SK-N-SH (cell line): ENCODE data around the gene RAB1B. TPM values are rescaled to one million over a fixed set of nuclear protein-coding genes. Genes with fewer than 3 reads are reported as not detected.

ENCODE experiments used
- CTCF ChIA-PET: fragments of 300-600, 350-600 bp; formaldehyde crosslinking; extraction: SDS; loops from one replicate; lab custom pipeline; 2021; lab: Yijun Ruan, JAX
- POLR2A ChIA-PET: fragments of 350-600 bp; sonication (Branson Sonifier 250); formaldehyde crosslinking; extraction: SDS; loops from one replicate; lab custom pipeline; 2020; ENCODE audit warnings: antibody characterized with exemption, inconsistent platforms; lab: Yijun Ruan, JAX
- DNase-seq: peaks from one replicate; pipeline ENCODE4 v3.0.0; 2012
- H2AFZ ChIP-seq: fragments of 200-600 bp; sonication (generic); 2 replicates; pipeline ENCODE4 v1.8.1; 2016; ENCODE audit warnings: antibody characterized with exemption, mild to moderate bottlenecking, low read depth
- H3F3A ChIP-seq: fragments of 200-600 bp; sonication (generic); replicated peaks from 2 replicates; pipeline ENCODE3; 2016; ENCODE audit warnings: antibody characterized with exemption, mild to moderate bottlenecking; ENCODE audit not compliant: insufficient read depth
- H3K27ac ChIP-seq, 2 experiments: fragments of 200-500 bp in 1 of 2; fragments of 200-600 bp in 1 of 2; sonication (Bioruptor generic) in 1 of 2; sonication (generic), shearing (Covaris generic) in 1 of 2; 2 replicates each; pipeline versions ENCODE4 v1.5.1 to v1.6.1; 2014 to 2016; ENCODE audit warnings: low read depth in 2 of 2, inconsistent platforms in 1 of 2, low read length in 1 of 2, mild to moderate bottlenecking in 1 of 2, mixed read lengths in 1 of 2
- H3K27me3 ChIP-seq: fragments of 200-600 bp; sonication (generic), shearing (Covaris generic); 2 replicates; pipeline ENCODE4 v1.6.1; 2016; ENCODE audit warnings: mixed run types; ENCODE audit not compliant: insufficient read depth
- H3K36me3 ChIP-seq, 2 experiments: fragments of 200-500 bp in 1 of 2; fragments of 200-600 bp in 1 of 2; sonication (Bioruptor generic) in 1 of 2; sonication (generic) in 1 of 2; replicated peaks in 1 of 2; 2 replicates each; pipeline versions ENCODE3 to v1.5.1; 2014 to 2016; ENCODE audit warnings: low read length in 1 of 2, mild to moderate bottlenecking in 1 of 2; ENCODE audit not compliant: insufficient read depth in 2 of 2, control insufficient read depth in 1 of 2
- H3K4me1 ChIP-seq, 2 experiments: fragments of 200-500 bp in 1 of 2; fragments of 200-600 bp in 1 of 2; sonication (Bioruptor generic) in 1 of 2; sonication (generic), shearing (Covaris generic) in 1 of 2; 2 replicates each; pipeline versions ENCODE4 v1.5.1 to v1.6.1; 2014 to 2016; ENCODE audit warnings: low read depth in 1 of 2, low read length in 1 of 2, mixed run types in 1 of 2; ENCODE audit not compliant: insufficient read depth in 2 of 2, control insufficient read depth in 1 of 2
- H3K4me2 ChIP-seq: fragments of 200-600 bp; sonication (generic), shearing (Covaris generic); 2 replicates; pipeline ENCODE4 v1.6.1; 2017; ENCODE audit warnings: mixed run types
- H3K4me3 ChIP-seq, 2 experiments: fragments of 200-500 bp in 1 of 2; fragments of 200-600 bp in 1 of 2; sonication (Bioruptor generic) in 1 of 2; sonication (generic), shearing (Covaris generic) in 1 of 2; 2 replicates each; pipeline versions ENCODE4 v1.5.1 to v1.8.1; 2014 to 2016; ENCODE audit warnings: low read depth in 2 of 2, inconsistent platforms in 1 of 2, low read length in 1 of 2, mild to moderate bottlenecking in 1 of 2, mixed read lengths in 1 of 2, moderate library complexity in 1 of 2
- H3K79me2 ChIP-seq: fragments of 200-600 bp; sonication (generic); 2 replicates; pipeline ENCODE4 v1.8.1; 2017; ENCODE audit warnings: mild to moderate bottlenecking; ENCODE audit not compliant: insufficient read depth
- H3K9ac ChIP-seq: fragments of 200-600 bp; sonication (generic); 2 replicates; pipeline ENCODE4 v1.6.1; 2017; ENCODE audit warnings: mixed run types
- H3K9me2 ChIP-seq: fragments of 200-600 bp; sonication (generic); 2 replicates; pipeline ENCODE4 v1.6.1; 2017; ENCODE audit warnings: mixed run types
- H3K9me3 ChIP-seq: fragments of 200-600 bp; sonication (generic); 2 replicates; pipeline ENCODE4 v1.6.1; 2017; ENCODE audit warnings: mixed run types, mild to moderate bottlenecking, moderate library complexity
- H4K20me1 ChIP-seq: fragments of 200-600 bp; sonication (generic); 2 replicates; pipeline ENCODE4 v1.6.1; 2017; ENCODE audit warnings: mild to moderate bottlenecking, mixed run types; ENCODE audit not compliant: insufficient read depth
- CHD2 ChIP-seq: fragments of 150-350 bp; IDR thresholded peaks from 2 replicates; pipeline ENCODE4 v1.6.1; 2018; ENCODE audit warnings: low read length; ENCODE audit not compliant: partially characterized antibody
- ELF1 ChIP-seq: IDR thresholded peaks from 2 replicates; pipeline ENCODE4 v1.4.0; 2012
- EP300 ChIP-seq, 2 experiments: IDR thresholded peaks; 2 replicates each; pipeline versions ENCODE4 v1.4.0 to v1.6.1; 2012; ENCODE audit warnings: borderline replicate concordance in 1 of 2, low read depth in 1 of 2, low read length in 1 of 2
- EZH2phosphoT487 ChIP-seq: fragments of 200-600 bp; sonication (generic); IDR thresholded peaks from 2 replicates; pipeline ENCODE4 v1.6.1; 2017; ENCODE audit warnings: low read depth, mixed run types, mild to moderate bottlenecking, antibody characterized with exemption, moderate library complexity, borderline replicate concordance
- FOSL2 ChIP-seq: IDR thresholded peaks from 2 replicates; pipeline ENCODE4 v1.4.0; 2012; ENCODE audit warnings: low read depth, mild to moderate bottlenecking, moderate library complexity, borderline replicate concordance
- GABPA ChIP-seq: IDR thresholded peaks from 2 replicates; pipeline ENCODE4 v1.4.0; 2012; ENCODE audit warnings: low read depth, mild to moderate bottlenecking
- IRF3 ChIP-seq: fragments of 150-350 bp; IDR thresholded peaks from 2 replicates; pipeline ENCODE4 v1.6.1; 2016; ENCODE audit warnings: mild to moderate bottlenecking, low read depth, low read length
- JUND ChIP-seq: IDR thresholded peaks from 2 replicates; pipeline ENCODE4 v1.4.0; 2012
- MAX ChIP-seq: IDR thresholded peaks from 2 replicates; pipeline ENCODE4 v1.4.0; 2012; ENCODE audit warnings: low read depth
- MEF2A ChIP-seq: IDR thresholded peaks from 2 replicates; pipeline ENCODE4 v1.4.0; 2012; ENCODE audit warnings: low read depth, borderline replicate concordance
- MXI1 ChIP-seq: IDR thresholded peaks from 2 replicates; pipeline ENCODE4 v1.6.1; 2012; ENCODE audit warnings: mild to moderate bottlenecking, low read depth, low read length, improper control_type of control experiment
- PBX3 ChIP-seq: IDR thresholded peaks from 2 replicates; pipeline ENCODE4; 2012
- POLR2AphosphoS5 ChIP-seq: IDR thresholded peaks from 2 replicates; pipeline ENCODE4 v1.6.1; 2012; ENCODE audit warnings: low read depth, low read length
- RAD21 ChIP-seq: IDR thresholded peaks from 2 replicates; pipeline ENCODE4 v1.6.1; 2012; ENCODE audit warnings: mild to moderate bottlenecking, low read length
- REST ChIP-seq: IDR thresholded peaks from 2 replicates; pipeline ENCODE4 v1.6.1; 2012; ENCODE audit warnings: mild to moderate bottlenecking, low read depth, low read length, moderate library complexity
- RFX5 ChIP-seq: IDR thresholded peaks from 2 replicates; pipeline ENCODE4 v1.6.1; 2012; ENCODE audit warnings: mild to moderate bottlenecking, improper control_type of control experiment, low read length
- TAF1 ChIP-seq: IDR thresholded peaks from 2 replicates; pipeline ENCODE4 v1.6.1; 2012; ENCODE audit warnings: low read depth, mild to moderate bottlenecking, low read length, moderate library complexity, borderline replicate concordance
- USF1 ChIP-seq: IDR thresholded peaks from 2 replicates; pipeline ENCODE4 v1.4.0; 2012; ENCODE audit warnings: low read depth, borderline replicate concordance
- USF2 ChIP-seq: fragments of 150-350 bp; IDR thresholded peaks from 2 replicates; pipeline ENCODE4 v1.6.1; 2017; ENCODE audit warnings: antibody characterized with exemption, low read length, low read depth, borderline replicate concordance
- YY1 ChIP-seq: IDR thresholded peaks from 2 replicates; pipeline ENCODE4 v1.4.0; 2012; ENCODE audit warnings: low read depth, mild to moderate bottlenecking
- ZBTB33 ChIP-seq: IDR thresholded peaks from 2 replicates; pipeline ENCODE4 v1.4.0; 2012; ENCODE audit warnings: low read depth, borderline replicate concordance
- WGBS: methylation state at CpG from one replicate; pipeline ENCODE4 v1.1.6; 2017; ENCODE audit warnings: low lambda C conversion rate; 5-methylcytosine and 5-hydroxymethylcytosine counted together
- polyA plus RNA-seq, 3 experiments: library from polyadenylated mRNA; depleted of rRNA; stranded (reverse); fragments of >200 nt; gene quantifications; 2 replicates each; pipeline ENCODE4 v1.2.3, GENCODE V29; 2012

RAB1B gene
- polyA plus RNA-seq, 1 of the 3 experiments (the other 2 are of a cell fraction): 208 TPM

- Histone ChIP-seq H3K9me2 (no peaks in the 10 kb centered on the region), H3K4me2 (peak within 1 kb of the TSS; percentile 99), H4K20me1 (0 out of 2 replicates have a peak, but pooled peaks cover 2% of the 10 kb centered on the region), H3K27me3 (no peaks in the 10 kb centered on the region), H2AFZ (peak within 1 kb of the TSS; percentile 55; the same call in 1 of the 2 replicates), H3K36me3 (peaks cover 0 to 25% of the 10 kb centered on the region in 2 experiments), H3F3A (peaks cover 9% of the 10 kb centered on the region), H3K4me3 (peak within 1 kb of the TSS; percentile 88 to 90), H3K9ac (peak within 1 kb of the TSS; percentile 86), H3K27ac (peak within 1 kb of the TSS; percentile 93 to 97), H3K4me1 (peaks cover 7 to 36% of the 10 kb centered on the region in 2 experiments; a peak in 2 of 4 replicates), H3K79me2 (peaks cover 37% of the 10 kb centered on the region; the same call in 1 of the 2 replicates), H3K9me3 (no peaks in the 10 kb centered on the region)
- ChIA-PET CTCF (interaction anchor here (0.6 to 6.2 kb wide), 10 partner anchors 10 to 141 kb away, joined by 3 to 63 read pairs (median 3); partner anchors contain the start of genes CNIH2, RAB1B and RIN1), POLR2A (interaction anchor here (0.6 to 4.2 kb wide), 15 partner anchors 8 to 239 kb away, joined by 3 to 19 read pairs (median 3); partner anchors contain the start of genes CD248, CNIH2 and RIN1)
- WGBS: under 1% methylated on average over 41 of the region's 87 CpGs
- DNase-seq: peak; percentile 98
- TF ChIP-seq EP300 (IDR thresholded peaks at IDR 0.05; ENCODE audit: borderline replicate concordance in 1 of 2, low read depth in 1 of 2, low read length in 1 of 2): no peak
- TF ChIP-seq IRF3: peak; percentile 88
- peak; percentile 74 for TF ChIP-seq RFX5
- peak; percentile 67; the same call in 1 of the 2 replicates for TF ChIP-seq MXI1
- TF ChIP-seq ELF1: peak; percentile 69
- no peak for TF ChIP-seq JUND
- TF ChIP-seq YY1: peak; percentile 86
- TF ChIP-seq MEF2A: no peak
- TF ChIP-seq PBX3: peak; percentile 99
- no peak for TF ChIP-seq RAD21
- peak; percentile 80 for TF ChIP-seq GABPA
- TF ChIP-seq ZBTB33: no peak
- no peak for TF ChIP-seq FOSL2
- TF ChIP-seq USF1: no peak
- TF ChIP-seq REST: no peak
- TF ChIP-seq POLR2AphosphoS5: peak; percentile 59
- peak; percentile 58 for TF ChIP-seq MAX
- TF ChIP-seq TAF1: peak; percentile 78
- no peak for TF ChIP-seq USF2
- TF ChIP-seq EZH2phosphoT487: no peak
- peak; percentile 89 for TF ChIP-seq CHD2
Observed at GRCh38 chr11:66288671-66289547, 20.5 kb downstream of the RAB1B start, which contains the start of gene YIF1A. YIF1A (minus strand) TSS chr11:66289143; CDS start chr11:66288985, 158 bp downstream.
